K562 (cell line): Measurements from ENCODE around the gene CAB39. TPM values are rescaled to one million over a fixed set of nuclear protein-coding genes. Genes with fewer than 3 reads are reported as not detected.
A peak's percentile ranks its signal among the peaks of the same experiment; 100 is the strongest.

Source experiments
- CAMTA2 ChIP-seq: fragments of 250-450 bp; sonication (Bioruptor Pico); conservative IDR thresholded peaks from 2 replicates; pipeline ENCODE4 v1.5.1; 2022
- CREB5 ChIP-seq: fragments of 250-450 bp; sonication (Bioruptor Pico); IDR thresholded peaks from 2 replicates; pipeline ENCODE4 v1.5.0; 2020; ENCODE audit warnings: mild to moderate bottlenecking
- FOXK2 ChIP-seq, 2 experiments: fragments of 450-650 bp; IDR thresholded peaks in 1 of 2; conservative IDR thresholded peaks in 1 of 2; 2 replicates each; pipeline ENCODE4 v1.6.1; 2016; ENCODE audit warnings: low read depth in 2 of 2, mild to moderate bottlenecking in 1 of 2
- GTF2A2 ChIP-seq: IDR thresholded peaks from 2 replicates; pipeline ENCODE4 v1.6.1; 2016; ENCODE audit warnings: mild to moderate bottlenecking, missing genetic modification characterization, missing compliant biosample characterization
- GTF2E2 ChIP-seq: fragments of 200-800 bp; sonication (Bioruptor generic); IDR thresholded peaks from 2 replicates; pipeline ENCODE4 v1.6.1; 2016; ENCODE audit warnings: missing genetic modification characterization, missing compliant biosample characterization
- HMGN3 ChIP-seq: IDR thresholded peaks from 2 replicates; pipeline ENCODE4 v1.6.1; 2011; ENCODE audit warnings: borderline replicate concordance, low read depth, mild to moderate bottlenecking, mixed read lengths, low read length; ENCODE audit not compliant: insufficient read length; ENCODE audit errors: extremely low read depth
- LEF1 ChIP-seq: fragments of 450-650 bp; IDR thresholded peaks from 2 replicates; pipeline ENCODE4 v1.6.1; 2016; ENCODE audit warnings: mild to moderate bottlenecking
- MAFG ChIP-seq: fragments of 450-650 bp; conservative IDR thresholded peaks from 2 replicates; pipeline ENCODE4 v1.6.1; 2016; ENCODE audit warnings: missing genetic modification characterization, missing compliant biosample characterization
- NCOA4 ChIP-seq: fragments of 450-650 bp; IDR thresholded peaks from 2 replicates; pipeline ENCODE4 v1.6.1; 2018; ENCODE audit warnings: mild to moderate bottlenecking; ENCODE audit not compliant: partially characterized antibody
- NR0B1 ChIP-seq: fragments of 450-650 bp; IDR thresholded peaks from one replicate; pipeline ENCODE4 v1.6.1; 2018; ENCODE audit warnings: mild to moderate bottlenecking, moderate library complexity; ENCODE audit not compliant: partially characterized antibody
- SMARCA5 ChIP-seq: fragments of 450-650 bp; IDR thresholded peaks from 2 replicates; pipeline ENCODE4 v1.6.1; 2016
- YY1 ChIP-seq, 3 experiments: IDR thresholded peaks; 2 replicates each; pipeline ENCODE4 v1.6.1; 2011; ENCODE audit warnings: low read length in 2 of 3, mild to moderate bottlenecking in 2 of 3, moderate library complexity in 2 of 3, borderline replicate concordance in 1 of 3, control low read depth in 1 of 3, low read depth in 1 of 3; ENCODE audit not compliant: insufficient read depth in 3 of 3, insufficient replicate concordance in 2 of 3, control insufficient read depth in 1 of 3, insufficient read length in 1 of 3; ENCODE audit errors: extremely low read depth in 1 of 3
- ZBTB49 ChIP-seq: sonication (generic); formaldehyde crosslinking; IDR thresholded peaks from 2 replicates; pipeline ENCODE4 v1.8.0; 2022; ENCODE audit warnings: missing genetic modification reagents, mild to moderate bottlenecking, borderline replicate concordance
- ZNF644 ChIP-seq: fragments of 200-800 bp; sonication (Bioruptor generic); IDR thresholded peaks from 2 replicates; pipeline ENCODE4 v1.6.1; 2016; ENCODE audit warnings: low read depth, missing genetic modification characterization, missing compliant biosample characterization
- polyA plus RNA-seq, 8 experiments: library from polyadenylated mRNA; depleted of rRNA in 4 of 8; stranded (reverse) in 5 of 8; unstranded in 3 of 8; fragments of >200 nt; fragmentation: Nextera tagmentation in 2 of 8; fragmentation: Illumina TruSeq in 1 of 8; extraction: Ambion mirVana in 2 of 8; extraction: Trizol in 1 of 8; gene quantifications; 2 replicates each; pipeline versions ENCODE4 v1.2.1 to v1.2.3, GENCODE V29; 2011 to 2014; ENCODE audit warnings: inconsistent platforms in 1 of 8, missing spikeins in 1 of 8
- total RNA-seq, 7 experiments: library from RNA; depleted of rRNA in 6 of 7; stranded (reverse); fragments of >200 nt in 6 of 7; fragmentation: Illumina TruSeq in 2 of 7; extraction: Trizol in 2 of 7; gene quantifications; 2 replicates each; pipeline versions ENCODE4 v1.2.1 to v1.2.3, GENCODE V29; 2011 to 2021; ENCODE audit warnings: low replicate concordance in 1 of 7
- TF ChIP-seq, protein P1 (sequence below): fragments of 450-650 bp; IDR thresholded peaks from 2 replicates; pipeline ENCODE4 v1.6.1; 2017; ENCODE audit warnings: antibody characterized with exemption, mild to moderate bottlenecking

The CAB39 gene
- total and polyA plus RNA-seq, 9 of the 15 experiments (the other 6 are each of a cell fraction or from before 2014, with no cell fraction given) = 27.2 to 94.4 (median 70.1) TPM

GRCh38 chr2:230712443-230713330, at the start of gene CAB39 (continued):
- TF ChIP-seq, protein P1, sequence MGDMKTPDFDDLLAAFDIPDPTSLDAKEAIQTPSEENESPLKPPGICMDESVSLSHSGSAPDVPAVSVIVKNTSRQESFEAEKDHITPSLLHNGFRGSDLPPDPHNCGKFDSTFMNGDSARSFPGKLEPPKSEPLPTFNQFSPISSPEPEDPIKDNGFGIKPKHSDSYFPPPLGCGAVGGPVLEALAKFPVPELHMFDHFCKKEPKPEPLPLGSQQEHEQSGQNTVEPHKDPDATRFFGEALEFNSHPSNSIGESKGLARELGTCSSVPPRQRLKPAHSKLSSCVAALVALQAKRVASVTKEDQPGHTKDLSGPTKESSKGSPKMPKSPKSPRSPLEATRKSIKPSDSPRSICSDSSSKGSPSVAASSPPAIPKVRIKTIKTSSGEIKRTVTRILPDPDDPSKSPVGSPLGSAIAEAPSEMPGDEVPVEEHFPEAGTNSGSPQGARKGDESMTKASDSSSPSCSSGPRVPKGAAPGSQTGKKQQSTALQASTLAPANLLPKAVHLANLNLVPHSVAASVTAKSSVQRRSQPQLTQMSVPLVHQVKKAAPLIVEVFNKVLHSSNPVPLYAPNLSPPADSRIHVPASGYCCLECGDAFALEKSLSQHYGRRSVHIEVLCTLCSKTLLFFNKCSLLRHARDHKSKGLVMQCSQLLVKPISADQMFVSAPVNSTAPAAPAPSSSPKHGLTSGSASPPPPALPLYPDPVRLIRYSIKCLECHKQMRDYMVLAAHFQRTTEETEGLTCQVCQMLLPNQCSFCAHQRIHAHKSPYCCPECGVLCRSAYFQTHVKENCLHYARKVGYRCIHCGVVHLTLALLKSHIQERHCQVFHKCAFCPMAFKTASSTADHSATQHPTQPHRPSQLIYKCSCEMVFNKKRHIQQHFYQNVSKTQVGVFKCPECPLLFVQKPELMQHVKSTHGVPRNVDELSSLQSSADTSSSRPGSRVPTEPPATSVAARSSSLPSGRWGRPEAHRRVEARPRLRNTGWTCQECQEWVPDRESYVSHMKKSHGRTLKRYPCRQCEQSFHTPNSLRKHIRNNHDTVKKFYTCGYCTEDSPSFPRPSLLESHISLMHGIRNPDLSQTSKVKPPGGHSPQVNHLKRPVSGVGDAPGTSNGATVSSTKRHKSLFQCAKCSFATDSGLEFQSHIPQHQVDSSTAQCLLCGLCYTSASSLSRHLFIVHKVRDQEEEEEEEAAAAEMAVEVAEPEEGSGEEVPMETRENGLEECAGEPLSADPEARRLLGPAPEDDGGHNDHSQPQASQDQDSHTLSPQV = no peak
- TF ChIP-seq LEF1 = no peak
- peak; percentile 74 for TF ChIP-seq HMGN3
- no peak for TF ChIP-seq SMARCA5
- TF ChIP-seq MAFG (tag) = no peak
- no peak for TF ChIP-seq GTF2E2 (tag)
- TF ChIP-seq ZBTB49 (CRISPR knock-in tag) = no peak
- TF ChIP-seq NCOA4 = no peak
- TF ChIP-seq GTF2A2 (tag) = no peak
- TF ChIP-seq FOXK2 (conservative IDR thresholded peaks at IDR 0.05 in 1 of 2, IDR thresholded peaks at IDR 0.05 in 1 of 2; ENCODE audit: low read depth in 2 of 2) = no peak
- TF ChIP-seq NR0B1 = no peak
- no peak for TF ChIP-seq CAMTA2 (CRISPR knock-in tag)
- peak in 2 of 3 experiments; percentile 15 to 51 for TF ChIP-seq YY1 (IDR thresholded peaks at IDR 0.05; ENCODE audit: borderline replicate concordance in 1 of 3, control insufficient read depth in 1 of 3, extremely low read depth in 1 of 3, insufficient read depth in 3 of 3, insufficient read length in 1 of 3, insufficient replicate concordance in 2 of 3, low read depth in 1 of 3, low read length in 2 of 3)
- no peak for TF ChIP-seq CREB5
- no peak for TF ChIP-seq ZNF644 (tag)
